Mammary epithelial cell (primary cell): ENCODE data around the gene KRT82.

Source experiments
- EZH2 ChIP-seq: IDR thresholded peaks from 2 replicates; pipeline ENCODE4 v1.6.1; 2012; ENCODE audit warnings: low read length, inconsistent platforms, borderline replicate concordance
- TF ChIP-seq, protein P1 (sequence below), 2 donors: IDR thresholded peaks in 1 of 2; conservative IDR thresholded peaks in 1 of 2; 2 replicates each; pipeline ENCODE4 v1.5.1; 2011 to 2012; ENCODE audit warnings: inconsistent platforms in 2 of 2, low read length in 2 of 2, mild to moderate bottlenecking in 2 of 2, control low read depth in 1 of 2, low read depth in 1 of 2; ENCODE audit not compliant: insufficient read depth in 1 of 2; ENCODE audit errors: extremely low read depth in 1 of 2

DNA sequence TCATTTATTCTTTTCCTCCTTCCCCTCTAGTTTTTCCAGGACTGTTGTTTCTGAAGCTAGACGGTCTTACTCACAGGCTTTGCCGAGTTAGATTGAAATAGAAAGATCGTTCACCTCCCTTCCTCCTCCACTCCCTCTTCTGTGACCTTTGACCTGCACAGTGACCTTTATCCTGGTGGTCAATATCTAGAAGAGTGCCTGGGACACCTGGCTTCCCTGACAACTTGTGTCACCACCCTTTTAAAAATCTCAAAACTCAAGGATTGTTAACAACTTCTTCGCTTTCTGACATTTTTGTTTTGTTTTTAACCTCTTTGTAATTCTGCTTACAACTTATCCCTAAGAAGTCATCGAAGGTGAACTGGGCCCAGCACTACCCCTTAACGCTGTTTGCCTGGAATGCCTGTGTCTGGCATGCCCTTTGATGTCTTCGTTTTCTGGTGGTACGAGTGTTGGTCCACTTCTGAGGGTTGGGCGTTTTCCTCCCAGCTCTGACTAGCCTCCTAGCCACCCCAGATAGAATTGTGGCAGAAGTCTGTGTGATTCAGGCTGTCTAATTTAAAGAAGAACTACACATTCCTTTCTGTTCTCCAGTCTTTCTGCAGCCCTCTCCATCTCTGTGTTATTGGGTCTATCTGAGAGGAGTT lies 30.8 kb upstream of the KRT82 start:
- TF ChIP-seq, protein P1, sequence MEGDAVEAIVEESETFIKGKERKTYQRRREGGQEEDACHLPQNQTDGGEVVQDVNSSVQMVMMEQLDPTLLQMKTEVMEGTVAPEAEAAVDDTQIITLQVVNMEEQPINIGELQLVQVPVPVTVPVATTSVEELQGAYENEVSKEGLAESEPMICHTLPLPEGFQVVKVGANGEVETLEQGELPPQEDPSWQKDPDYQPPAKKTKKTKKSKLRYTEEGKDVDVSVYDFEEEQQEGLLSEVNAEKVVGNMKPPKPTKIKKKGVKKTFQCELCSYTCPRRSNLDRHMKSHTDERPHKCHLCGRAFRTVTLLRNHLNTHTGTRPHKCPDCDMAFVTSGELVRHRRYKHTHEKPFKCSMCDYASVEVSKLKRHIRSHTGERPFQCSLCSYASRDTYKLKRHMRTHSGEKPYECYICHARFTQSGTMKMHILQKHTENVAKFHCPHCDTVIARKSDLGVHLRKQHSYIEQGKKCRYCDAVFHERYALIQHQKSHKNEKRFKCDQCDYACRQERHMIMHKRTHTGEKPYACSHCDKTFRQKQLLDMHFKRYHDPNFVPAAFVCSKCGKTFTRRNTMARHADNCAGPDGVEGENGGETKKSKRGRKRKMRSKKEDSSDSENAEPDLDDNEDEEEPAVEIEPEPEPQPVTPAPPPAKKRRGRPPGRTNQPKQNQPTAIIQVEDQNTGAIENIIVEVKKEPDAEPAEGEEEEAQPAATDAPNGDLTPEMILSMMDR (conservative IDR thresholded peaks at IDR 0.05 in 1 of 2, IDR thresholded peaks at IDR 0.05 in 1 of 2; ENCODE audit: extremely low read depth in 1 of 2, insufficient read depth in 1 of 2, low read depth in 1 of 2, low read length in 2 of 2) = no peak
- TF ChIP-seq EZH2 = no peak
